Suprapubic skin (tissue), 4 donors: ENCODE results near the gene CASK.

Experiments used
- CTCF ChIP-seq, 2 donors: fragments of 200-600 bp in 1 of 2; fragments of 450-650 bp in 1 of 2; sonication (generic) in 1 of 2; IDR thresholded peaks; one replicate each; pipeline ENCODE4 v1.5.1; 2016 to 2019; ENCODE audit warnings: antibody characterized with exemption in 2 of 2, mild to moderate bottlenecking in 1 of 2, moderate library complexity in 1 of 2
- POLR2A ChIP-seq, 2 donors: fragments of 450-650 bp; IDR thresholded peaks; one replicate each; pipeline ENCODE4 v1.6.1; 2017; ENCODE audit warnings: antibody characterized with exemption in 2 of 2, mild to moderate bottlenecking in 2 of 2, moderate library complexity in 2 of 2
- POLR2AphosphoS5 ChIP-seq, 3 donors: sonication (generic); formaldehyde crosslinking; IDR thresholded peaks; one replicate each; pipeline ENCODE4 v1.6.1; 2017; ENCODE audit warnings: antibody characterized with exemption in 3 of 3

- TF ChIP-seq CTCF (IDR thresholded peaks at IDR 0.05) (no peak), POLR2A (IDR thresholded peaks at IDR 0.05) (no peak), POLR2AphosphoS5 (IDR thresholded peaks at IDR 0.05) (no peak)
Observed at GRCh38 chrX:41705042-41705441, 218.3 kb downstream of the CASK start.
